Neutrophil (primary cell): ENCODE data around the gene PLEKHG4B.

Experiments
- H3K27ac ChIP-seq: fragments of 200-600 bp; sonication (generic); 2 replicates; pipeline ENCODE4 v1.5.1; 2016; ENCODE audit warnings: mild to moderate bottlenecking, moderate library complexity
- H3K27me3 ChIP-seq: fragments of 200-600 bp; sonication (generic); 2 replicates; pipeline ENCODE4 v1.6.0; 2016; ENCODE audit warnings: mild to moderate bottlenecking
- H3K36me3 ChIP-seq: fragments of 200-600 bp; sonication (generic); 2 replicates; pipeline ENCODE4 v1.5.1; 2017
- H3K4me1 ChIP-seq, 2 experiments: fragments of 200-600 bp in 1 of 2; sonication (generic) in 1 of 2; 1 replicate in 1 of 2; 2 replicates in 1 of 2; pipeline versions ENCODE4 v1.5.1 to v1.6.1; 2013 to 2016; ENCODE audit warnings: low read depth in 1 of 2, low read length in 1 of 2, mild to moderate bottlenecking in 1 of 2, moderate library complexity in 1 of 2; ENCODE audit not compliant: control insufficient read depth in 1 of 2, insufficient read depth in 1 of 2
- H3K4me3 ChIP-seq, 2 experiments: fragments of 200-600 bp in 1 of 2; sonication (generic) in 1 of 2; 1 replicate in 1 of 2; 2 replicates in 1 of 2; pipeline ENCODE4 v1.5.1; 2013 to 2016; ENCODE audit warnings: low read depth in 1 of 2, low read length in 1 of 2, mild to moderate bottlenecking in 1 of 2, moderate library complexity in 1 of 2
- H3K9me3 ChIP-seq: fragments of 200-600 bp; sonication (generic); 2 replicates; pipeline ENCODE4 v1.5.1; 2016
- TF ChIP-seq, protein P1 (sequence below): fragments of 200-600 bp; sonication (generic); IDR thresholded peaks from 2 replicates; pipeline ENCODE4 v1.5.1; 2016; ENCODE audit warnings: antibody characterized with exemption

PLEKHG4B gene

DNA sequence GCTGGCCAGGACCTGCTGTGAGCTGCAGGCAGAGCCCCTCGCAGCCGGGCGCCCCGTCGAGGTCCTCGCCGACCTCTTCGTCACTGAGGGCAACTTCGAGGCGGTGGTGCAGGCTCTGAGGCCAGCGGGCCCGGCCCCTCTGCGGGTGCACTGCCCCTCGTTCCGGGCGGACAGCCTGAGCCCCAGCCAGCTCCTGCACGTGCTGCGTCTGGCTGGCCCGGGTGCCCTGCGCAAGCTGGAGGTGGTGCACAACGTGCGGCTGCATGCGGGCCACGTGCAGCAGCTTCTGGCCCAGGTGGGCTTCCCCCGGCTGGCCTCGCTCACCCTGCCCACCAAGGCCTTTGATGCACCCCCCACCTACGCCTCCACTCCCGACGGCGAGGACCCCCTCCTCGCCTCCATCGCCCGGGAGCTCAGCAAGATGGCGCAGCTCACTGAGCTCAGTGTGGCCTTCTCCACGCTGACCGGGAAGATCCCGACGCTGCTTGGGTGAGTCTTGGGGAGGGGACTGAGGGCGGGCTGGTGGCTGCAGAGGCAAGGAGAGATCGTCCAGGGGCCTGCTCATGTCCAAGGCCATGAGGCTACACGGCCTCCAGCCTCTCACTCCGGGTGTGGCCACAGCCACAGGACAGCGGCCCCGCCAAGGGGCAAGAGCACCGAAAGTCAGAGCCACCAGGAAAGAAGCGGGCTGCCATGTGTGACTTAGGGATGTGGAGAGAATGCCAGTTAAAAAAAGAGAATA, 100.2 kb downstream of the PLEKHG4B start:
- H3K4me1 ChIP-seq: peaks cover 0 to 6% of the 10 kb centered on the region in 2 experiments
- H3K27me3 ChIP-seq: peaks cover 56% of the 10 kb centered on the region
- no peaks in the 10 kb centered on the region for H3K36me3 ChIP-seq
- H3K4me3 ChIP-seq: no peak overlapping the region
- H3K9me3 ChIP-seq: no peaks in the 10 kb centered on the region
- TF ChIP-seq, protein P1, sequence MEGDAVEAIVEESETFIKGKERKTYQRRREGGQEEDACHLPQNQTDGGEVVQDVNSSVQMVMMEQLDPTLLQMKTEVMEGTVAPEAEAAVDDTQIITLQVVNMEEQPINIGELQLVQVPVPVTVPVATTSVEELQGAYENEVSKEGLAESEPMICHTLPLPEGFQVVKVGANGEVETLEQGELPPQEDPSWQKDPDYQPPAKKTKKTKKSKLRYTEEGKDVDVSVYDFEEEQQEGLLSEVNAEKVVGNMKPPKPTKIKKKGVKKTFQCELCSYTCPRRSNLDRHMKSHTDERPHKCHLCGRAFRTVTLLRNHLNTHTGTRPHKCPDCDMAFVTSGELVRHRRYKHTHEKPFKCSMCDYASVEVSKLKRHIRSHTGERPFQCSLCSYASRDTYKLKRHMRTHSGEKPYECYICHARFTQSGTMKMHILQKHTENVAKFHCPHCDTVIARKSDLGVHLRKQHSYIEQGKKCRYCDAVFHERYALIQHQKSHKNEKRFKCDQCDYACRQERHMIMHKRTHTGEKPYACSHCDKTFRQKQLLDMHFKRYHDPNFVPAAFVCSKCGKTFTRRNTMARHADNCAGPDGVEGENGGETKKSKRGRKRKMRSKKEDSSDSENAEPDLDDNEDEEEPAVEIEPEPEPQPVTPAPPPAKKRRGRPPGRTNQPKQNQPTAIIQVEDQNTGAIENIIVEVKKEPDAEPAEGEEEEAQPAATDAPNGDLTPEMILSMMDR: no peak
- H3K27ac ChIP-seq: no peak overlapping the region

GRCh38 chr5:192691-192969, 100.7 kb downstream of the PLEKHG4B start:
- no peak overlapping the region for H3K27ac ChIP-seq
- H3K36me3 ChIP-seq: no peaks in the 10 kb centered on the region
- H3K4me1 ChIP-seq: peaks cover 0 to 6% of the 10 kb centered on the region in 2 experiments
- H3K4me3 ChIP-seq: no peak overlapping the region
- no peaks in the 10 kb centered on the region for H3K9me3 ChIP-seq
- TF ChIP-seq, protein P1: no peak
- peaks cover 55% of the 10 kb centered on the region for H3K27me3 ChIP-seq

DNA sequence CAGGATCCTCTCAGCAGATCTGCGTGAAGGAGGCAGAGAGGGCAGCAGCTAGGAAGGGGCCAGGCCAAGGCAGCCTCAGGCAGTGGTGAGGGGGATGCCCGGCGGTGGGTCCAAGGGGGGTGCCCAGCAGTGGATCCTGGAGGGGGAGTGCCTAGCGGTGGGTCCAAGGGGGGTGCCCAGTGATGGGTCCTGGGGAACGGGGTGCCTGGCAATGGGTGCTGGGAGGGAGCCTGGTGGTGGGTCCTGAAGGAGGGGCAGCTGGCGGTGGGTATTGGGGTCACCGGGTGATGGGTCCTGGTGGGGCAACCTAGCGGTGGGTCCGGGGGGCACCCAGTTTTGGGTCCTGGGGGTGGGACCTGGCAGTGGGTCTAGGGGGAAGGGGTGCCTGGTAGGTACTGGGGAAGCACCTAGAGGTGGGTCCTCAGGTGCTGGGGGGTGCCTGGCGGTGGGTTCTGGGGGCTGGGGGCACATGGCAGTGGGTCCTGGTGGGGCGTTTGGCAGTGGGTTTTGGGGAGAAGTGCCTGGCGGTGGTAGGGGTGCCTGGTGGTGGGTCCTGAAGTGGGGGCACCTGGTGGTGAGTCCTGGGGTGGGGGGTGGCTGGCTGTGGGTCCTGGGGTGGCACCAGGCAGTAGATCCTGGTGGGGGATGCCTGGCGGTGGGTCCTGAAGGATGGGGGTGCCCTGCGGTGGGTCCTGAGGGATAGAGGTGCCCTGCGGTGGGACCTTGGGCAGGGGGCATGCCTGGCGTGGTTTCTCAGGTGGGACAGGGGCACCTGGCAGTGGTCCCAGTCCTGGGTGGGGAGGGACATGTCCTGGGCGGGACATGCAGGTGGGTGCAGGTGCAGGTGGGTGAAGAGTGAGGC, 101.2 kb downstream of the PLEKHG4B start:
- TF ChIP-seq, protein P1: no peak
- no peak overlapping the region for H3K27ac ChIP-seq
- H3K4me1 ChIP-seq: peaks cover 0 to 6% of the 10 kb centered on the region in 2 experiments
- no peak overlapping the region for H3K4me3 ChIP-seq
- H3K36me3 ChIP-seq: no peaks in the 10 kb centered on the region
- H3K9me3 ChIP-seq: no peaks in the 10 kb centered on the region
- peaks cover 50% of the 10 kb centered on the region for H3K27me3 ChIP-seq

DNA sequence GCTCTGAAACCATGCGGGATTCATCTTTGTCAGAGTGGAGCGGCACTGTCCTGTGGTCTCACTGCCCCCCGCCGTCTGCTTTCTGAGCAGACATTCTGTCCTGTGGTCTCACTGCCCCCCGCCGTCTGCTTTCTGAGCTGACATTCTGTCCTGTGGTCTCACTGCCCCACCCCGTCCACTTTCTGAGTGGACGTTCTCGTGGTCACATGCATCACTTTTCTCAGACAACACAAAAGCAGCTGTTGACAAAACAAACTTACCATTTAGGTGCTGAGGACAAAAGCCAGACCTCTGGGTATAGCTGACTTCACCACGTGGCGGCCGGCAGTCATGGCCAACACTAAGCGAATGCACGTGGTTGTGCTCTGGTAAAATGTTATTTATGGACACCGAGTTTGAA, 102.1 kb downstream of the PLEKHG4B start:
- Histone ChIP-seq H3K36me3 (no peaks in the 10 kb centered on the region), H3K4me3 (no peak overlapping the region), H3K9me3 (no peaks in the 10 kb centered on the region), H3K4me1 (no peaks in the 10 kb centered on the region), H3K27me3 (peaks cover 41% of the 10 kb centered on the region), H3K27ac (no peak overlapping the region)
- TF ChIP-seq, protein P1: no peak

DNA sequence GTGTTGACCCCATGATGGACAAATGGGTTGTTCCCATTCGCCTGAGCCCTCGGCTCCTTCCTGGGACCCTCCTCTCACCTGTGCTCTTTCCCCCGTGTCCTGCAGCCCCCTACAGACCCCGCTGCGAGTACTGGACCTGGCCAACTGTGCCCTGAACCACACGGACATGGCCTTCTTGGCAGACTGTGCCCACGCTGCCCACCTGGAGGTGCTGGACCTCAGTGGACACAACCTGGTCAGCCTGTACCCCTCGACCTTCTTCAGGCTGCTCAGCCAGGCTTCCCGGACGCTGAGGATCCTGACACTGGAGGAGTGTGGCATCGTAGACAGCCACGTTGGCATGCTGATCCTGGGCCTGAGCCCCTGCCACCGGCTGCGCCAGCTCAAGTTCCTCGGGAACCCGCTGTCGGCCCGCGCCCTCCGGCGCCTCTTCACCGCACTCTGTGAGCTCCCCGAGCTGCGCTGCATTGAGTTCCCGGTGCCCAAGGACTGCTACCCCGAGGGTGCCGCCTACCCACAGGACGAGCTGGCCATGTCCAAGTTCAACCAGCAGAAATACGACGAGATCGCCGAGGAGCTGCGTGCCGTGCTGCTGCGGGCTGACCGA, 102.7 kb downstream of the PLEKHG4B start:
- Histone ChIP-seq H3K27me3 (peaks cover 37% of the 10 kb centered on the region), H3K4me3 (no peak overlapping the region), H3K9me3 (no peaks in the 10 kb centered on the region), H3K36me3 (no peaks in the 10 kb centered on the region), H3K4me1 (no peaks in the 10 kb centered on the region), H3K27ac (no peak overlapping the region)
- TF ChIP-seq, protein P1: no peak
